Upper lobe of left lung (tissue), 4 donors: ENCODE data around the gene PADI4.

Experiments
- EP300 ChIP-seq, 4 donors: sonication (generic); formaldehyde crosslinking; IDR thresholded peaks; one replicate each; pipeline ENCODE4 v1.5.1; 2017; ENCODE audit warnings: antibody characterized with exemption in 4 of 4, control low read depth in 2 of 4
- POLR2A ChIP-seq, 4 donors: fragments of 450-650 bp; IDR thresholded peaks; one replicate each; pipeline ENCODE4 v1.5.1; 2016 to 2017; ENCODE audit warnings: antibody characterized with exemption in 4 of 4, mild to moderate bottlenecking in 2 of 4
- POLR2AphosphoS5 ChIP-seq, 2 donors: sonication (generic); formaldehyde crosslinking; IDR thresholded peaks; one replicate each; pipeline ENCODE4 v1.5.1; 2017; ENCODE audit warnings: antibody characterized with exemption in 2 of 2
- TF ChIP-seq, protein P1 (sequence below), 6 experiments: fragments of 450-650 bp in 4 of 6; fragments of 200-600 bp in 2 of 6; sonication (generic) in 2 of 6; IDR thresholded peaks; one replicate each; pipeline ENCODE4 v1.5.1; 2016 to 2019; ENCODE audit warnings: antibody characterized with exemption in 6 of 6

DNA sequence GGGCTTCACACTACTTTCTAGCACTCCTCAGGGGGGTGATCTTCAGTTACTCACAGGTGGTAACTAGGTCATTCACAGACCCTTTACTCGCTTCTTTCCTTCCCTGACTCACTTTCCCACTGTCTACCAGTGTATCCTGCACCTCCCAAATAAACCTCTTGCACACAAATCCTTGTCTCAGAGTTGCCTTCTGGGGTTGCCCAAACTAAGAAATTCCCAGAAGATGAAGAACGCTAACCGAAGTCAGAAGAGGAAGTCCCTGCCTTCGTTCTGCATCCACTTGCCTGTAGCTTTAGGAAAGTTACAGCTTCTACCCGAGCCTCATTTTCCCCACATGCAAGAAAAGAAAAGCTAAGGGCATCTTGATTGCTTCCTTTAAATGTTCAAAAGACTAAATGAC is 11.9 kb upstream of the PADI4 start:
- TF ChIP-seq, protein P1, sequence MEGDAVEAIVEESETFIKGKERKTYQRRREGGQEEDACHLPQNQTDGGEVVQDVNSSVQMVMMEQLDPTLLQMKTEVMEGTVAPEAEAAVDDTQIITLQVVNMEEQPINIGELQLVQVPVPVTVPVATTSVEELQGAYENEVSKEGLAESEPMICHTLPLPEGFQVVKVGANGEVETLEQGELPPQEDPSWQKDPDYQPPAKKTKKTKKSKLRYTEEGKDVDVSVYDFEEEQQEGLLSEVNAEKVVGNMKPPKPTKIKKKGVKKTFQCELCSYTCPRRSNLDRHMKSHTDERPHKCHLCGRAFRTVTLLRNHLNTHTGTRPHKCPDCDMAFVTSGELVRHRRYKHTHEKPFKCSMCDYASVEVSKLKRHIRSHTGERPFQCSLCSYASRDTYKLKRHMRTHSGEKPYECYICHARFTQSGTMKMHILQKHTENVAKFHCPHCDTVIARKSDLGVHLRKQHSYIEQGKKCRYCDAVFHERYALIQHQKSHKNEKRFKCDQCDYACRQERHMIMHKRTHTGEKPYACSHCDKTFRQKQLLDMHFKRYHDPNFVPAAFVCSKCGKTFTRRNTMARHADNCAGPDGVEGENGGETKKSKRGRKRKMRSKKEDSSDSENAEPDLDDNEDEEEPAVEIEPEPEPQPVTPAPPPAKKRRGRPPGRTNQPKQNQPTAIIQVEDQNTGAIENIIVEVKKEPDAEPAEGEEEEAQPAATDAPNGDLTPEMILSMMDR (IDR thresholded peaks at IDR 0.05), result no peak
- TF ChIP-seq EP300 (IDR thresholded peaks at IDR 0.05) (no peak), POLR2A (IDR thresholded peaks at IDR 0.05) (no peak), POLR2AphosphoS5 (IDR thresholded peaks at IDR 0.05) (no peak)
